Measurements from ENCODE around the gene KLHL17.

The KLHL17 gene

DNA sequence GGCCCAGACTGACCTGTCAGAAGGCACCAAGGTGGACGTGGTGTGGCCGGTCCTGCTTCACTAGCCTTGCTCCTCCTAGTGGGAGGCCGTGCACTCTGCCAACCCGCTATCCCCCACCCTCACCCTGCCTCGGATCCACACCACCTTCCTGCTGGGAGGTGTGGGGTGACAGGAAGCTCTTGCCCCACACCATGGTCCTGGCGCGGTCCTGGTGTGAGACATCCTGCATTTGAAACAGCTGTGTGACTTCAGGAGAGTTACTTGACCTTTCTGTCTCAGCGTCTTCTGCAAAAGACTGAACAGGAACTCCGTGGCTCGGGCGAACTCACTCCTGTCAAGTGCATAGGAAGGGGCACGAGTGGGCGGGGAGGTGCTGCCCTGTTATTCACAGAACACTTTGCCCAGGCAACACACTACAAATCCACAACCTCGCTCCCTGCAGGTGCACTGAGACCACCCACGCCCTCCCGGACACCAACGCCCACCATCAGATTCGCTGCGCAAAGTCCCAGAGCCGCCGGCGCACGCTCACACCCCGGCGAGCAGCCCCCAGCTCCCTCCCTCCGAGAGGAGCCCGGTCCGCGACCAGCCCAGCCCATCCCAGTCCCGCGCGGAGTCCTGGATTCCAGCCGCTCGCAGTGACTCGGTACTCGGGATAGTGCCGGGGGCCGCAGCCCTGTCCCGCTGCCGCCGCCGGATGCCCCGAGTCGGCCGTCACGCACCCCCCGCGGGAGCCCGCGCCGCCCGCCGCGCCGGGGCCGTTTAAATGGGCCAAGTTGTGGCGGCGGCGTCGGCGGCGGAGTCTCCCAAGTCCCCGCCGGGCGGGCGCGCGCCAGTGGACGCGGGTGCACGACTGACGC, 37.0 kb upstream of the KLHL17 start, which contains the start of gene SAMD11:
Gene SAMD11, plus strand, starts transcription at position 793 of the 860 bp plus-strand sequence. CDS start 509 bp downstream, outside the sequence.
- DNase-seq (ENCODE audit: low read depth): peak; percentile 33

DNA sequence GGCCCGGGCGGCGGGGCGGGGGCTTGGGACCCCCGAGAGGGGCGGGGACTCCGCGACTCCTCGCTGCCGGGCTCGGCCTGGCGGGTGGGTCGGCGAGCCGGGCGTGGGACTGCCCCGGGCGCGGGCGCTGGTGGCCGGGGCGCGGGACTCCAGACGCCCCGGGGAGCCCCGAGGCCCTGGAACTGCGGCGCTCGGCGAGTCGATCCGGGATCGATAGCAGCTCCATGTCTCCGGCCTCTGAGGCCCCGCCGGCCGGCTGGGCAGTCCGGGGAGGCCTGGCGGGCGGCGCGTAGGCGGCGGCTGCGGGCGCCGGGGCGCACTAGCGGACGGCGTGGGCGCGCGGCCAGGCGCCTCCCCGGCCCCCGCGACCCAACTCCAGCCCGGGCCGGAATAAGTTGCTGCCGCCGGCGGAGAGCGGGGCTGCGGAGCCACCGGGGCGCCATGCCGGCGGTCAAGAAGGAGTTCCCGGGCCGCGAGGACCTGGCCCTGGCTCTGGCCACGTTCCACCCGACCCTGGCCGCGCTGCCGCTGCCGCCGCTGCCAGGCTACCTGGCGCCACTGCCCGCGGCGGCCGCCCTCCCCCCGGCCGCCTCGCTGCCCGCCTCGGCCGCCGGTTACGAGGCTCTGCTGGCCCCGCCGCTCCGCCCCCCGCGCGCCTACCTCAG, 36.3 kb upstream of the KLHL17 start:
- no peak for DNase-seq (ENCODE audit: low read depth)

DNA sequence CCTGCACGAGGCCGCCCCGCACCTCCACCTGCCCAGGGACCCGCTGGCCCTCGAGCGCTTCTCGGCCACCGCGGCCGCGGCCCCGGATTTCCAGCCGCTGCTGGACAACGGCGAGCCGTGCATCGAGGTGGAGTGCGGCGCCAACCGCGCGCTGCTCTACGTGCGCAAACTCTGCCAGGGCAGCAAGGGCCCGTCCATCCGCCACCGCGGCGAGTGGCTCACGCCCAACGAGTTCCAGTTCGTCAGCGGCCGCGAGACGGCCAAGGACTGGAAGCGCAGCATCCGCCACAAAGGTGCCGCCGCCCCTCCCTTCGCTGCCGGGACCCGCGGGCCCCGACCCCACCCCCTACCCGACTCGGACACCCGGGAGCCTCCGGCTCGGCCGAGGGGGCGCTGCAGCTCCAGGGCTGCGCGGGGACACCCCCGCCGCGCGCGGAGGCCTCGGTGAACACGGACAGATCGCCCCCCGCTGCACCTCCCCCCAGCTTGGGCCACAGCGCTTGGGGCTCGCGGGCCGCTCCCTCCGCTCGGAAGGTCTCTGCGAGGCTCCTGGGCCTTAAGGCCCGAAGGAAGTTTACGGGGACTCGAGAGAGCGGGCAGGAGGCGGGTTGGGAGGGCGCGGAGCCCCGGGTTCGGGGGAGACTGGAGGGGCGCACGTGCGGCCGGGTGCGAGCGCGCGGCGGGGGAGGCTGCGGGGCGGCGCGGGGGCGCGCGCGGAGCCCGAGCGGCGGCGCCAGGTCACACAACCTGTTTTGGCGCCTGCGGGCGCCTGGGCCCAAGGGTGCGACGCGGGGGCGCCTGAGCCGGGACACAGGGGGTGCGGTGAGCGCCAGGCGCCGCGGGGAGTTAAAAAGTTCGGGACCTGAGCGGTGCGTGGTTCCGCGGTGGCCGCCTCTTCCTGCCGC, 35.5 kb upstream of the KLHL17 start:
- DNase-seq (ENCODE audit: low read depth): no peak

DNA sequence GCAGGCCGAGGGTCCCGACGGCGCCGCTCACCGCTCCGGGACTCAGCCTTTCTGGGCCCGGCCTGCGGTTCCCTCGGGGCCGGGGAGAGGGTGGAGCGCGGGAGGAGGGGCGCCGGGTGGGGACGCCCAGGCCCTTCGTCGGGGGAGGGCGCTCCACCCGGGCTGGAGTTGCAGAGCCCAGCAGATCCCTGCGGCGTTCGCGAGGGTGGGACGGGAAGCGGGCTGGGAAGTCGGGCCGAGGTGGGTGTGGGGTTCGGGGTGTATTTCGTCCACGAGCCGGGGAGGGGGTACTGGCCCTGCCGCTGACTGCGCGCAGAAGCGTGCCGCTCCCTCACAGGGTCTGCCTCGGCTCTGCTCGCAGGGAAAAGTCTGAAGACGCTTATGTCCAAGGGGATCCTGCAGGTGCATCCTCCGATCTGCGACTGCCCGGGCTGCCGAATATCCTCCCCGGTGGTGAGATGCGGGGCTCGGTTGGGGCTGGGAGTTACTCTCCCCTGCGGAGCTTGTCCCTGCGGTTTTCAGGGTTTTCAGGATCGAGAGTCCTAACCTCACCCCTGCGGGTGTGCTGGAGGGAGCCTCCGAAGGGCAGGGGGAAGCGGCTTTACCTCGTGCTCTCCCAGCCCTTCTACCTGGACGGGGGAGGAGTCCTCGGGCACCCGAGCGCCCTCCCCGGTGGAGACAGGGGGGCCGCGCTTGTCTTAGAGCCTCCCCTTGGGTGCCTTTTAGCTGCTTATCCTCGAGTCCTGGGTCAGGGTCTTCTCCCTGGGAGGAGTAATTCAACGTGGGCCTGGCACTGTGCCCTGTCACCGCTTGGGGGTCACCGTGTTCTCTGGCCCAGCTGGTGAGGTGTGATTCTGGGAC, 34.6 kb upstream of the KLHL17 start:
- DNase-seq (ENCODE audit: low read depth): no peak

DNA sequence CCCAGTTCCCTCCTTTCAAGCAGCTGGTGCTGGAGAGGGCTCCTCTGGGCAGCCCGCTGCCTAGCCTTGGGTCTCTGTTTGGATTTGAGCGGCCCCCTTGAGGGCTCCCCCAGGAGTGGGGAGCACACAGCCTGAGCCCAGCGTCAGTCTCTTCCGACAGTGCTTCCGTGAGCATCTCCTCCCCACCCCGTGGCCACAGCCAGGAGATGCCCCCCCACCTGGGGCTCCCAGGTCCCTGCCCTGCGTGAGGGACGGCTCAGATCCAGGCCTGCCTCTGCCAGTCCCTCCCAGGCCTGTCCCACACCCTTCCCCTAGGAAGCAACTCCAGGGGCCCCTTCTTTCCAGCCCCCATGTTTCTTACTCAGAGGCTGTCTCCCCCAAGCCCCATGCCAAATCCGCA, 33.1 kb upstream of the KLHL17 start:
- no peak for DNase-seq (ENCODE audit: low read depth)

DNA sequence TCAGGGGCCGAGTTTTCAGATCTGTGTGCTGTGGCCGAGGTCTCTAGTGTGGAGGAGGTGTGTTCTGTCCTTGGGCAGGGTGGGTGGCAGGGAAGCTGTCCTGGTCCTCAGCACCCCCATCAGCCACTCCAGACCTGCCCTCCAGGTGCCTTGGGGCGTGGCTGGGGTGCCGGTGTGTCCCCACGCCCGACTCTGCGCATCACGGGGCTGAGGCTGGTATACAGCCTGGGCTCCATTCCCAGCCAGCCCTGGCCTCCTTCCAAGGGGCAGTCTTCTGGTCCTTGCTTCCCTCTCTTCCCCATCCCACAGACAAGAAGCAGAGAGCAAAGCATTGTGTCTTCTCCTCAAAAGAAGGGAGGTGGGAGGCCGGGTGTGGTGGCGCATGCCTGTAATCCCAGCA, 32.6 kb upstream of the KLHL17 start:
- DNase-seq (ENCODE audit: low read depth): no peak

DNA sequence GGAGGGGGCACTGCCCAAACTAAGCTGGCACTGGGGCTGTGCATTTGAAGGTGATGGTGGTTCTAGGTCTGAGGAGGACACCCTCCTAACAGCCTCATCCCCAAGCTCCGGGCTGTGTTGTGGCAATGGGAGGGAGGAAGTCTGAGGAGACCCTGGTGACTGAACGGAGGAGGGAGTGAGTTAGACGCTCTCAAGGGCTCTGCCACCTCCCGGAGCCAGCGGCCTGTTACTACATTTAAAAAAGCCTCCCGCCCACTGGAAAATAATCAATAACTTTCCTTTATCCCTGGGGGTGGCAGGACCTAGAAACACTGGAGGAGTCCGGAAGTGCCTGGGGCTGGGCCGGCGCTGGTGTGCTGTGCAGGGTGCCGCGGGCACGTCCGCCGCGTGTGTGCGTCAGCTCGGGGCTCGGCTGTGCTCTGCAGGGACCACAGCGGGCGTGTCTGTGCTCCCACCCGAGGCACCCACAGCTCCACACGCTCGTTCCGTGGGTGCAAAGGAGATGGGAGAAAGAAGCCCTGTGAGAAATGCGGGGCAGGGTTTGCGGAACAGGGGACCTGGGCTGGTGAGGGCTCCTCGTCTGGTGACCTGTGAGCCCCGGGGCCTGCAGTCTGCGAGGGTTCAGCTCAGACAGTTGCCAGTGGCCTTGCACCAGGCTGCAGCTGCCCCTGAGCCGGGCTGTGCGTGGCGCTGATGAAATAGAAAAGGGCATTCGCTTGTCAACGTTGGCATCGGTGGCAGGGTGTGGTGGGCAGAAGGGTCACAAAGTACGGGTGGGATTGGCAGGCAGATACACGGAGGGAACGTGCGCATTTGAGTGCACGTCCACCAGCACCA, 31.3 kb upstream of the KLHL17 start:
- no peak for DNase-seq (ENCODE audit: low read depth)

DNA sequence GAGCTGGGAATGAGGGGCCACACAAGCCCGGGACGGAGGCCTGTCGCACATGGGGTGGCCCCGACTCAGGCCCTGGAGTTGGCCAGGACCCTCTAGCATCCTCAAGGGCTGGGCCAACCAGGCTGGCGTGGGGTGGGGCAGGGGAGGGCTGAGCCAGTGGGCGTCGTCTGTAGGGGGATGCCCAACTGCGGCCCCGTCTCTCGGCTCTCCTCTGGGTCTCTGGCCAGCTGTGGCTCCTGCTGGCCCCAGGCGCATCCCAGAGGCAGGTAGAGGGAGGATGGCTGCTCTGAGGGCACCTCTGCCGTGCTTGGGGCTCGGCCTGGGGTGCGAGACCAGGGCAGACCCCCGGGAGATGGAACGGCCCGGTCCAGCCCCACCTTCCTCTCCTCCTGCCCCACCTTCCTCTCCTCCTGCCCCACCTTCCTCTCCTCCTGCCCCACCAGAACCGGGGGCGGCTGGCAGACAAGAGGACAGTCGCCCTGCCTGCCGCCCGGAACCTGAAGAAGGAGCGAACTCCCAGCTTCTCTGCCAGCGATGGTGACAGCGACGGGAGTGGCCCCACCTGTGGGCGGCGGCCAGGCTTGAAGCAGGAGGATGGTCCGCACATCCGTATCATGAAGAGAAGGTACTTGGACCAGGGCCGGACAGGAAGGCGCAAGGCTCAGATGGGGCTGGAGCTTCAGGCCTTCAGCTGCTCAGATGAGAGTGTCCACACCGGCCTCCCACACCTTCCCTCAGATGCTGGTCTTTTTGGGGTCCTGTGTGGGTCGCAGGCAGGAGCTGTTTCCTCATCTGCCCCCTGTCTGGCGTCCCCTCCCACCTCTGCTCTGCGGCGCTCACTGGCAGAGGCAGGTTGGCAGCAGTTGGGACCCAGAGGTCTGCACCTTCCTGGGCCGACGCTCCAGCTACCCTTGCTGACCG, 30.4 kb upstream of the KLHL17 start:
- DNase-seq (ENCODE audit: low read depth): no peak

DNA sequence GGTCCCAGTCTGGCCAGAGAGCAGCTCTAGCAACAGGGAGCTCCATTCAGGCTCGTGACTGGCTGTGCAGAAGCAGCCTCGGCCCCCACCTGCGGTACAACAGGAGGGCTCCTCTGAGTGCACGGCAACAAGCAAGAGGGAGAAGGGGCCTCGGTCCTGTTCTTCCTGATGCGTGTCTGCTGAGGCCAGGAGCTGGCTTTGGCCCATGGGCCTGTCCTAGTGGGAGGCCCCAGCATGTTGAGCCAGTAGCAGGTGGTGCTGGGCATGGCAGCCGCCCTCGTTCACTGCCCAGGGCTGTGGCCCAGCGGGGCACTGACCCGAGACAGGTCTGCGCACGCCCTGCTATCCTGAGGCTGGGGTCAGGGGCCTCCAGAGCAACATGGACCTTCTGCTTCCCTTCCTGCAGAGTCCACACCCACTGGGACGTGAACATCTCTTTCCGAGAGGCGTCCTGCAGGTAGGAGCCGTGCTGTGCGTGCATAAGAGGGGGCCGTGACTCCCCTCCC, 29.7 kb upstream of the KLHL17 start:
- no peak for DNase-seq (ENCODE audit: low read depth)

DNA sequence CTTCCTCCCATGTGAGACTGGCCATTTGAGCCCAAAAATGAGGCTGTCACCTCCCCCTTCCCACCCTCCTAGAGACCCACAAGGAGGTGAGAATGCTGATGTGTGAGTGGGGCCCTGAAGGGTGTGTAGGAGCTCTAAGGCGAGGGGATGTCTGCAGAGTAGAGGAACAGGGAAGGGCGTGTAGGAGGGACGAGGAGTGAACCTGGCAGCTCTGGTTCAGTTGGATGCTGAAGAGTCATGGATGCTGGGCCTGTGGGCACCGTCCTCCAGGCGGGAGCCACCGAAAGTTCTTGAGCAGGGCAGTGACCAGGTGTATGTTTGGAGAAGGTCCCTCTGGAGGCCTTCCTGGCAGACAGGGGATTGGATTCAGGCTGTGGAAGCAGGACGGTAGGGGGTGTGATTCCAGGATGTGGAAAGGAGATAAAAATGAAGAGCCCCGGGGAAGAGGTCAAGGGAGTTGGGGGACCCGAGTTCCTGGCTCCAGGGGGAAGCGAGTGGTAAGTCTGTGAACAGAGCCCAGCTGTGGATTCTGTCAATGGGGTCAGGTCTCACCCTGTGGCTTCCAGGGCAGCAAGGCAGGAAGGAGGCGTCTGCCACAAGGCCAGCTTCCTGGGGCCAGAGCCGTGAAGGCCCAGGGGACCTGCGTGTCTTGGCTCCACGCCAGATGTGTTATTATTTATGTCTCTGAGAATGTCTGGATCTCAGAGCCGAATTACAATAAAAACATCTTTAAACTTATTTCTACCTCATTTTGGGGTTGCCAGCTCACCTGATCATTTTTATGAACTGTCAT, 28.8 kb upstream of the KLHL17 start:
- no peak for DNase-seq (ENCODE audit: low read depth)

DNA sequence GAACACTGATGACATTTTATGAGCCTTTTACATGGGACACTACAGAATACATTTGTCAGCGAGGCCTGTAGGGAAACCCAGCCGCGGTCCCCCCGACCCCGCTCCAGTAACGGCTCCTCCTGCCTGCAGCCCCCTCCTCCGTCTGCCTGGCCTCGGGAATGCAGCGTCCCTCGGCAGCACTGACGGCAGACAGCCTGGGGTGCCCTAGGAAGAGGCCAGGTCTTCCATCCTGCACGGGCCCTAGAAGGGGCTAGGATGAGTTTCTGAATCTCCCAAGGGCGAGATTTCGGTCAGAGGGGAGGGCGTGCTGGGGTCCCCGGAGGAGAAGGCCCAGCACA, 28.2 kb upstream of the KLHL17 start:
- no peak for DNase-seq (ENCODE audit: low read depth)

DNA sequence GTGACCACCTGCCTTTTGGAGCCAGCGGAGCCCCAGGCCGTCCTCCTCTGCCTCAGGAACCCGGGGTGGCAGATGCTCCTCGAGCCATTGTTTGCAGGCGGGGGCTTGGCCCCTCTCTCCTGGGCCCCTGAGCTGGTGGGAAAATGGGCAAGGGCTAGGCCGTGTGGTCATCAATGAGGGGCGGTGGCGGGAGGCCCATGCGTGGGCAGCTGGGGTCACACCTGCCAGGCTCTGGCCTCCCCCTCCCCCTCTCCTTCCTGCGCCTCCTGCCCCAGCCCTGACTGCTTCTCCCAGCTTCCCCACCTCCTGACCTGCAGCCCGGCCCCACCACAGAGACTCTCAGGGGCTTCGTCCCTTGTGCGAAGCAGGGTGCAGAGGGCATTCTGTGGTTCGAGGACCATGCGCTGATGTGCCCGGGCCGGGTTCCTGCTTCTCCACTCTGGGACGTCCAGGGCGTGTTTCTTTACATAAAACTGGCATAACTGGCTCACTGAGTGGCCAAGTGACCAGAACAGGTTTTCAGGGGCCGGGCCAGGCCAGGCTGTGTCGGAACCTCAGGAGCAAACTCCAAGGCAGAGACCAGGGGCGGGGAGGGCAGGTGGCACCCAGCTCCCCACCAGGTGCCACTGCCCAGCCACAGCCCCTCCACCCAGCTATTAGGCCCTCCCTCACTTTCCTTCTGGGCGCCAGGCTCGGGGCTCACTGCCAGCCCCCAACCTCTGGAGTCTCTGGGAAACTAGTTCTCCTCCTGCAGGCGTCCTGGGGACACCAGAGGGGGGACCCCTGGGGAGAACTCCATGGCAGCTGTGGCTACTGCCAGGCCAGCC, 27.4 kb upstream of the KLHL17 start:
- DNase-seq (ENCODE audit: low read depth): no peak

DNA sequence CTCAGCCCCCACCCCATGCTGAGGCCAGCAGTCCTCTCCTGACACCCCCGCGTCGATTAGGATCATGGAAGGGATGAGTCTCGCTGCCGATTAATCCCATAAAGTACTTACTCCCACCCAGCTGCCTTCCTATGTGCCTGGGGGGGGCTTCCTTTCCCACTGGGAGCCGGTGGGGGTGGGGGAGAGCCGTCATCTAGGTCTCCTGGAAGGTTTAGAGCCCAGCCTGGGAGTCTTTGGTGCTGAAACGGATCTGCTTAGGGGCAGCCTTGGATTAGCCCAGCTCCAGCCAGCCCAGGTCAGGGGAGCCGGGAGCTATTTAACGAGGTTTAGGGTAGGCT, 26.8 kb upstream of the KLHL17 start:
- DNase-seq (ENCODE audit: low read depth): no peak

DNA sequence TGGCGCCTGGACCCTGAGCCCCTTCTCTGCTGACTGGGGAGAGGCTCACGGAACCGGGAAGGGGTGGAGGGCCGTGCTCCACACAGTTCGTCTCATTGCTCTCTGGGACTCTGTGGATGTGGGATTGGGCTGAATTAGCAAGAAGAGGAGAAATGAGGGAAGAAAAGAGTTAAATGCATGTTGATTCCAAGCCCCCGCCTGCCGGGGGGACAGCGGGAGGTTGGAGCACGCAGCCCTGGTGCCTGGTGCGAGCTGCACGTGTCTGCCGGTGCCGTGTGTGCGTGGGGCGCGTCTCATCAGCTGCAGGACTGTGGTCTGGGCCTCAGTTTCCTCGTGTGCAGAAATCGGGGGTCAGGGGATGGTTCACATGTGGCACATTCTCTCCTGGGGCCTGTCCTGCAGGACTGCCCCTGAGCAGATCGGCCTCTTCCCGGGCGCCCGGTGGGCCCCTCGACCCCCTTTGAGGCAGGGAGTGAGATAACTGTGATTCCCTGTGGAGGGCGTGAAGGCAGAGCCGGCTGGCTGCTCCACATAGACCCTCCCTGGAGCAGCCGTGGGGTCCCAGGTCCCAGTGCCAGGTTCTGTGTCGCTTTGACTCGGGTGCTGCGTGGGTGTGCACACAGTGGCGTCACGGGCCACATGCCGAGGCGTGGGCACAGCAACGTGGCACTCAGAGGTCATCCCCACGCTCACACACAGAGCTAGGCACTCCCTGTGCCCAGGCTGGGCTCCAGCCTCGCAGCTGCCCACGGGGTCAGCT, 25.2 kb upstream of the KLHL17 start:
- DNase-seq (ENCODE audit: low read depth): no peak

DNA sequence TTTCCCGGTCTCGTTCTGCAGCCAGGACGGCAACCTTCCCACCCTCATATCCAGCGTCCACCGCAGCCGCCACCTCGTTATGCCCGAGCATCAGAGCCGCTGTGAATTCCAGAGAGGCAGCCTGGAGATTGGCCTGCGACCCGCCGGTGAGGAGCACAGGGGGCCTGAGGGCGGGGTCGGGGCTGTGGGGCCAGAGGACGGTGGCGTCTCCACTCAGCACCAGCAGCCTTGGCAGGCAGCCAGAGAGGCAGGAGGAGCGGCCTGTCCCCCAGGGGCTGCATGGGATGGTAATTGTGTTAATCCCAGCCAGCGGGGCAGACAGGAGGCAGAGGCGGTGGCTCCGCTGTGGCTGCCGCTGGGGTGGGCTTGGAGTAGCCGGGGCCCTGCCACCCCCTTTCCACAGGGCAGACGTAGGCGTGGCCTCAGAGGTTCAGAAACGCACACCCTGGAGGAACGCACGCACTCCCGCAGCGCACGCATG, 24.6 kb upstream of the KLHL17 start:
- DNase-seq (ENCODE audit: low read depth): no peak

DNA sequence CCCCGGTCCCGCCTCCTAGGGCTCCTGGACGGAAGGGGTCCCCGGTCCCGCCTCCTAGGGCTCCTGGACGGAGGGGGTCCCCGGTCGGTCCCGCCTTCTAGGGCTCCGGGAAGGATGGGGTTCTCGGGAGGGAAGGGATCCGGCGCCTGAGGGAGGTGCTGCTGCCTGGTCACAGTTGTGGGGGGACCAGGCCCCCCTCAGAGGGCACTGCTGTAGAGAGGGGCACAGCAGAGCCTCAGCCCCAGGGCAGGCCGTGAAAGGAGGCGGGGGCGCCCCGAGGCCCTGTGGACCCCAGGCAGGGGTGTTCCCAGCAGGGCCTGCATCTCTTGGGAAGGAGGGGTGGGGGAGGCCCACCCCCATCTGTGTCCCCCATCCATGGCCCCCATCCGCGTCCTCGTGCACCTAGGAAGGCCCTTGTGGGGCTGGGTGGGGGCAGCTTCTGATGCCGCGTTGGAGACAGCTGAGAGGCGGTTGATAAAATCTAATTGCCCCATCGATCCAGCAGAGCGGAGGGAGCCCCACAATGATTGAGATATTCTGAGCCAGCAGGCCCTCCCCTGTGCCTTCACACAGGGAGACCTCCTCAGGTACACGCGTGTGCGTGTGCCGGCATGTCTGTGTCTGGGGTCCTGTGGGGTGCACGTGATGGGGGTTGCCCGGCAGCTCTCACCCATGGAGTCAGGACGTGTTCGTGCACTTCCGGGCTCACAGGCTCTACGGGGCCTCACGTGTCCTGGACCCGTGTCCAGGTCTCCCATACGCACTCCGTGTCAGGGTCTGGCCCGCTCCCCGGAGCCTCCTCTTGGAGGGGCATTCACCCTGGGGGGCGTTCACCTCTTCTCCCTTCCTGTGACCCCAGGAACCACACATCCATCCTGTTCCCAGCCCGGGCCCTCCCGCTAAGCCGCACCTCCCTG, 23.8 kb upstream of the KLHL17 start:
- no peak for DNase-seq (ENCODE audit: low read depth)

Data from stimulated activated CD8-positive, alpha-beta memory T cell treated with anti-CD3 and anti-CD28 coated beads, Interleukin-12 subunit alpha, Interleukin-12 subunit beta, amount 100 ng/mL, for 1 hour (primary cell).